ENCODE measurements around the gene DPM2.
A peak's percentile ranks its signal among the peaks of the same experiment; 100 is the strongest.

The DPM2 gene

DNA sequence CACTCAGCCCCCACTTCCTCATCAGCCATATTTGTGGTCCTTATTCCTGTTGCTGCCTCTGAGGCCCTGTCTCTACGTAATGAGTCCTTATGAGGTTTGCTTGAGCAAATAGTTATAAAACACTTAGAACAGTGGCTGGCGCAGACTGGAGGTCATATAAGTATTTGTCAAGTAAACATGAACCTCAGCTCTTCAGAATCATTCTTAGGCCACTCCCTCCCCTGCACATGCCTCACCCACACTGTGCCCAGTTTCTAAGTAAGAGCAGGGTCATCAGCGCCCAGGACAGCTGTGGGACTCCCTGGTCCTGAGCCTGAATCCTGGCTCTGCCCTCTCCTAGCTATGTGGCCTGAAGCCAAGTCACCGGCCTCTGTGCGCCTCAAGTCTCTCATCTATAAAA is 24.8 kb downstream of the DPM2 start:
- peak overlapping the region; percentile 39 for H3K27ac ChIP-seq
- TF ChIP-seq, protein P1, sequence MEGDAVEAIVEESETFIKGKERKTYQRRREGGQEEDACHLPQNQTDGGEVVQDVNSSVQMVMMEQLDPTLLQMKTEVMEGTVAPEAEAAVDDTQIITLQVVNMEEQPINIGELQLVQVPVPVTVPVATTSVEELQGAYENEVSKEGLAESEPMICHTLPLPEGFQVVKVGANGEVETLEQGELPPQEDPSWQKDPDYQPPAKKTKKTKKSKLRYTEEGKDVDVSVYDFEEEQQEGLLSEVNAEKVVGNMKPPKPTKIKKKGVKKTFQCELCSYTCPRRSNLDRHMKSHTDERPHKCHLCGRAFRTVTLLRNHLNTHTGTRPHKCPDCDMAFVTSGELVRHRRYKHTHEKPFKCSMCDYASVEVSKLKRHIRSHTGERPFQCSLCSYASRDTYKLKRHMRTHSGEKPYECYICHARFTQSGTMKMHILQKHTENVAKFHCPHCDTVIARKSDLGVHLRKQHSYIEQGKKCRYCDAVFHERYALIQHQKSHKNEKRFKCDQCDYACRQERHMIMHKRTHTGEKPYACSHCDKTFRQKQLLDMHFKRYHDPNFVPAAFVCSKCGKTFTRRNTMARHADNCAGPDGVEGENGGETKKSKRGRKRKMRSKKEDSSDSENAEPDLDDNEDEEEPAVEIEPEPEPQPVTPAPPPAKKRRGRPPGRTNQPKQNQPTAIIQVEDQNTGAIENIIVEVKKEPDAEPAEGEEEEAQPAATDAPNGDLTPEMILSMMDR (conservative IDR thresholded peaks at IDR 0.05), result no peak

DNA sequence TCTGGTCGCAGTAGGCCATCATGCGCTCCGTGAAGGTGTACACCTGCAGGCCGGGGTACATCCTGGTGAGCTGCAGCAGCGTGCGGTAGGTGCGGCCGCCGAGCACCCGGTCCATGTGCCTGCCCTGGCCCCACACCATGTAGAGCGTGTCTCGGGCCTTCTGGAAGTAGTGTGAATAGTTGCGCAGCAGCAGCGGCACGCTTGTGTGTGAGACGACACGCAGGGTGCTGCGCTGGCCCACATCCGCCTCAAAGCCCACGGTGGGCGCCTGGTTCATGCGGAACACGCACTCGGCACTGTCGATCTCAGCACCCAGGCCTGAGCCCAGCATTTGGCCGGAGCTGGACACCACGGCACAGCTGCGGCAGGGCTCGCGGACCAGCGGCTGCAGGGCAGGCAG is 25.4 kb downstream of the DPM2 start:
- H3K27ac ChIP-seq, result peak overlapping the region; percentile 39

DNA sequence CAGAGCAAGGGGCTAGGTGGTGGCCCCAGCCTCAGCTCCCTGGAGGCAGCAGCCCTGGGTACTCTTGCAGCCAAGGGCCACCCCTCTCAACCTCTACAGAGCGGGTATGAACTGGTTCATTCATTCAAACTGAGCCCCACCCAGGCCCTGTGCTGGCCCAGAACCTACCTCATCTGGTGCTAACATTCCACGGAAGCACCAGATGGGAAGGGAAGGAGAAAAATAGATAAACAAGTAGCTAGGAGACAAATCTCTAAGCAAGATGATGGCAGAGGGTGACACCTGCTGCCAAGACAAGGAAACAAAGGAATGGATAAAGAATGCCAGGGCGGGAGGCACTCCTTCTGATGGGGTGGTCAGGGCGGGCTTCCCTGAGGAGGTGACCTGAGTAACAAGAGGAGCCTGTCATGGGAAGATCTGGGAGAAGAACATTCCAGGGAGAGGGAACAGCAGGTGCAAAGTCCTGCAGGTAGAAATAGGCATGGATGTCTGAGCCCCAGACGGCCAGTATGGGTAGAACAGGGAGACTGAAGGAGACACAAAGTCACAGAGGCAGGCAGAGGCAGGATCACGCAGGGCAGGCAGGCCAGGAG is 26.9 kb downstream of the DPM2 start:
- H3K27ac ChIP-seq, result no peak overlapping the region; the same call in 1 of the 2 replicates
- TF ChIP-seq, protein P1 (conservative IDR thresholded peaks at IDR 0.05), result peak; percentile 69

More for the DNA sequence above, 25.4 kb downstream of the DPM2 start:
- TF ChIP-seq, protein P1 (conservative IDR thresholded peaks at IDR 0.05), result no peak

DNA sequence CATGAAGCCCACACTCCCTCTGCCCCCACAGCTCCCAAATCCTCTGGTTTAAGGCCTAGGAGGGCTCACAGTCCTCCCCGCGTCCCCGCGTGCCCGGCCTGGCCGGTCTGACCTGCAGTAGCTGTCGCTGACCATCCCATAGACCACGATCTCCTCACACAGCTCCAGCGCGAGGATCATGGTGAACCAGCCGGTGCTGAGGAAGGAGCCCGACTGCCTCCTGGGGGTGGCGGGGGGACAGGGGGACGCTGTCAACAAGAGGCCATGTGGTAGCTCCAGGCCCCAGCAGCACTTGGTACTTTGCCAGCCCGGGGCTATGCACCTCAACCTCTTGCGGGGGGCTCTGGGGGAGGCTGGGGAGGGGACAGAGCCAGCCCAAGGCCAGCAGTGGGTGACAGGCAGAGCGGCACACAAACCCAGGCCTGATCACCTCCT is 27.8 kb downstream of the DPM2 start:
- TF ChIP-seq, protein P1 (conservative IDR thresholded peaks at IDR 0.05), result no peak
- no peak overlapping the region; the same call in 1 of the 2 replicates for H3K27ac ChIP-seq

DNA sequence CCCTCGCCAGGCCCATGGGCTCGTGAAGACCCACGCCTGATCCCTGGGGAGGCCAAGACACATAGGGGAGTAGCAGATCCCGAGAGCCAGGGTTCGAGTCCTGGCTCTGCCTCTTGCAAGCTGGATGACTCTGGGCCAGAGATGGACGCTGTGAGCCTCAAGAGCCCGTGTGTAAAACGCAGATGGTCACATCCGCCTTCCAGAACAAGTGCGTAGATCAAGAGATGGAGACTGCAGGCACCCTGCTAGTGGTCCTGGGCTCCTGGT is 29.1 kb downstream of the DPM2 start:
- no peak overlapping the region for H3K27ac ChIP-seq
- TF ChIP-seq, protein P1 (conservative IDR thresholded peaks at IDR 0.05), result no peak

DNA sequence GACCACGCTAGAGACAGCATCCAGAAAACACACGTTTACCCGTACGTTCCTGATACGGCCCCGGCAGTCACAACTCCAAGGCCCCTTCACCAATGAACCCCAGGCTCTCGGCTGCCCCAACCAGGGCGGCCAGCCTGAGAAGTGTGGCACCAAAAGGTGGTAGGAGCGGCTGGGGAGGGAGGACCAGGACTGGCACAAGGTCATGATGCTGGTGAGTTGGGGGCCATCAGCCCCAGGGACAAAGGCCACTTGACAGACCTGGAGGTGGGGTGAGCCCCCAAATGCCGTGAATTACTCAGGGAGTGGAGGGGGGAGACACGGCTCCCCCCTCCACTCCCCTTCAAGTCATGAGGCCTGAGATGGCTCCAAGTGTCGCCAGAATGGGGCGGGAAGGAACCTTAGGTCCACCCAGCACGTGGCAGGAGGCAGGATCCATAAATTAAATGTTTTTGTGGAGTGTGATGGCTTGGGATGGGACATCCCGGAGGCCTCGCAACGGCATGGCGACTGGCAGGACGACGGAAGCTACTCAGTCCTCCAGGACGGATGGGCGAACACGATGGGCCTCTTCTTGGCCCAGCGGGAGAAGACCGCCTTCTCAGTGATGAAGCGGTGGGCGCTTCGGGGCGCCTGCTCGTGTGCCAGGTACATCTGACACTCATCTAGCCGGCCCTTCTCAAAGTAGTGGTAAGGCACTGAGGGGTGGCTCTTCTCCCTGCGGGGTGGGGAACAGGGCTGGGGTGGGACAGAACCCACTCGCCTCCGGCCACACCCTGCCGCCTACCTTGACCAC is 29.6 kb downstream of the DPM2 start:
- TF ChIP-seq, protein P1 (conservative IDR thresholded peaks at IDR 0.05), result no peak
- H3K27ac ChIP-seq, result no peak overlapping the region

DNA sequence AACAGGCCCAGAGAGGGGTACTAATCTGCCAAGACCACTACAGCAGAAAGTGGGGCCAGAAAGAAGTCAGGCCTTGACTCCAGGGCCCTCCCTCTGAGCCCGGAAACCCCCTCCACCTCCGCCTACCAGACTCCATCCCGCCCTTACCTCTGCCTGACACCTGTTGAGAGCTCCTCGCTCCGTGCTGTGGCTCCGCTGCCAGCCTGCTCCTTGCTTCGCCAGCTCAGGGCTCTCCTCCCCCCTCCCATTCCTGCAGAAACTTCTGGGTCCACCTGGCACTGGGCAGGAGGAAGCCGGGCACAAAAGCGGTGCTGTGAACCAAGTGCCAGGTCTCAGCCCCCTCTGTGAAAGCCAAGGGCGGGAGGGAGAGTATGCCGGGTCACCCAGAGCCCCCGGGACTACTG is 31.9 kb downstream of the DPM2 start:
- no peak overlapping the region for H3K27ac ChIP-seq
- TF ChIP-seq, protein P1 (conservative IDR thresholded peaks at IDR 0.05), result no peak
